Measurements from ENCODE around the gene SAMD13. TPM values are rescaled to one million over a fixed set of nuclear protein-coding genes. Genes with fewer than 3 reads are reported as not detected.
A peak's percentile ranks its signal among the peaks of the same experiment; 100 is the strongest.

The SAMD13 gene
- total and polyA plus RNA-seq, 10 of the 15 experiments (the other 5 are each of a cell fraction or from before 2014, with no cell fraction given), result 0.81 to 1.9 (median 1.2) TPM; not detected in 1

GRCh38 chr1:84365225-84366221, 64.0 kb downstream of the SAMD13 start:
- no TSS peak for BruUV-seq (replicated peaks)
- intact Hi-C loops (cut with micrococcal nuclease; ENCODE audit: unreplicated experiment), result no loop called here
- H3K4me1 ChIP-seq (ENCODE audit: control insufficient read depth, insufficient read depth, low read length), result no peaks in the 10 kb centered on the region

More at GRCh38 chr1:84365225-84366221, 64.0 kb downstream of the SAMD13 start:
- ATAC-seq (peak; percentile 45), DNase-seq (ENCODE audit: low read depth, low spot score) (no peak), FAIRE-seq (no peak)
- Histone ChIP-seq H3K79me2 (ENCODE audit: control insufficient read depth, insufficient read depth, low read length) (no peaks in the 10 kb centered on the region), H3K4me2 (ENCODE audit: control insufficient read depth, insufficient read depth) (no peak overlapping the region), H3K36me3 (ENCODE audit: control insufficient read depth in 2 of 2, insufficient read depth in 2 of 2, low read length in 1 of 2) (no peaks in the 10 kb centered on the region), H3K27me3 (replicated peaks in 1 of 2; ENCODE audit: control insufficient read depth in 2 of 2, insufficient read depth in 2 of 2, low read length in 1 of 2) (no peaks in the 10 kb centered on the region), H2AFZ (ENCODE audit: control insufficient read depth, low read depth, low read length) (no peak overlapping the region), H3K9me3 (replicated peaks; ENCODE audit: control insufficient read depth, insufficient read depth, low read length) (no peaks in the 10 kb centered on the region), H3K9ac (ENCODE audit: control insufficient read depth, insufficient read depth, low read length) (no peak overlapping the region), H4K20me1 (ENCODE audit: control insufficient read depth, insufficient read depth) (no peaks in the 10 kb centered on the region), H3K27ac (ENCODE audit: control insufficient read depth, insufficient read depth) (no peak overlapping the region), H3K4me3 (no peak overlapping the region)
- RAD21 ChIA-PET (ENCODE audit: unreplicated experiment), result no interaction called here
- in situ Hi-C loops (cut with MboI), result no loop called here
- POLR2A ChIA-PET, result no interaction called here
- TF ChIP-seq PAX5 (IDR thresholded peaks at IDR 0.05; ENCODE audit: borderline replicate concordance, low read depth, low read length) (no peak), TAF1 (IDR thresholded peaks at IDR 0.05; ENCODE audit: borderline replicate concordance, low read depth, low read length) (no peak), ZSCAN29 (IDR thresholded peaks at IDR 0.05) (no peak), TCF7 (IDR thresholded peaks at IDR 0.05; ENCODE audit: borderline replicate concordance) (no peak), SPI1 (IDR thresholded peaks at IDR 0.05; ENCODE audit: borderline replicate concordance, insufficient read depth, low read depth, low read length) (no peak), PAX8 (IDR thresholded peaks at IDR 0.05) (no peak), NFYA (IDR thresholded peaks at IDR 0.05; ENCODE audit: borderline replicate concordance, low read depth, low read length) (no peak), BRCA1 (IDR thresholded peaks at IDR 0.05; ENCODE audit: low read depth, low read length) (no peak), POLR2A (IDR thresholded peaks at IDR 0.05; ENCODE audit: low read depth, low read length) (no peak), ZBTB40 (IDR thresholded peaks at IDR 0.05; ENCODE audit: borderline replicate concordance) (no peak), E2F8 (IDR thresholded peaks at IDR 0.05; ENCODE audit: low read depth, partially characterized antibody) (no peak), NR2C1 (IDR thresholded peaks at IDR 0.05) (no peak), DPF2 (IDR thresholded peaks at IDR 0.05) (no peak), PBX3 (IDR thresholded peaks at IDR 0.05; ENCODE audit: insufficient replicate concordance, low read depth, low read length) (no peak)
- CTCF ChIA-PET, result interaction anchor here (0.6 kb wide), 1 partner anchor 797 kb away, joined by 4 read pairs; no protein-coding TSS in a partner anchor
- SMC1A ChIA-PET (ENCODE audit: uncharacterized antibody, unreplicated experiment), result interaction anchor here (1.2 kb wide), 1 partner anchor 16 kb away, joined by 4 read pairs; no protein-coding TSS in a partner anchor
- WGBS (ENCODE audit: insufficient coverage, insufficient replicate concordance, low lambda C conversion rate, missing lambda C conversion rate), result 20% methylated on average over 3 of the region's 3 CpGs

All from GM12878 (cell line).